ENCODE results near the gene ZNF497.
A peak's percentile ranks its signal among the peaks of the same experiment; 100 is the strongest.
"Not testable (repeated sequence)": the region's sequence is repeated elsewhere in the genome, so short reads cannot be mapped to it uniquely, and the experiment has no call there.

The ZNF497 gene

DNA sequence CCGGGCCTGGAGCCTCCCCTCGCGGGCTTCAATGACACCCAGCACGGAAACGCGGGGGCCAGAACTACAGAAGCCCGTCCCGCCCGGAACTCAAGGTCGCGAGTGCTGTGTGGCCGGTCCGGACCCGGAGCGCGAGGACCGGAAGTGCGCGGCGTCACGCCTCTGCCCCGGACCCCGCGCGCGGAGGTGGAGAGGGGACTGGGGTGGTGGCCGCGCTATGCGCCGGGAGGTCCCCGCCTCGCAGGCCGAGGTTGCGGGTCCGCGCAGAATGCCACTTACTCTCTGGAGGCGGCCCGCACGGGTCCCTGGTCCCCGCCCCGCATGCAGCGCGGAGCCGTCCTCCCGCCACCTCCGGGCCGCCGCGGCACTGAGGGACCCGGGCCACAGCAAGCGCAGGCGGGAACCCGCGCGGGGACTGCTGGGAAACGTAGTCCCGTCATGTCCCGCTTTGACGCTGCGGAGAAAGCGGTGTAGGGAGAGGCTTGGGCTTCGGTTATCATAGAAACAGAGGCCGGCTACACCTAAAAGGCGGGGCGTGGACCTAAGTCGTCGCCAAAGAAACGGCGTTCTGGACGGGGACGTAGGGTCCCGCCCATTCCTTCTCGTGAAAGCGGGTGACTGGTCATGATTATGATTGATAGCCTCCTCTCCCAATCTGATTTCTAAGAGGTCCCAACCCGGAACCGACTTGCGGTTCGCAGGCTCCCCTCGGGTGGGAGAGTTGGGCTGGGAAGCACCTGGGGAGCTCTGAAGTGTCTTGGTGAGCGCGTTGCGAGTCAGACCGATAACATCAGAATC, 18.3 kb upstream of the ZNF497 start, which contains the start of gene ZNF837:
ZNF837 (minus strand) TSS at position 369 of the 798 bp plus-strand sequence. CDS start 11,698 bp downstream, outside the sequence.
- peak within 1 kb of the TSS; percentile 97 for H3K4me3 ChIP-seq (ENCODE audit: low read depth, low read length)
- peak within 1 kb of the TSS; percentile 55 for H2AFZ ChIP-seq (ENCODE audit: low read length, unreplicated experiment)
- H3K27ac ChIP-seq (ENCODE audit: low read depth, low read length), result peak within 1 kb of the TSS; percentile 77
- peaks cover 3% of the 10 kb centered on the region for H3K79me2 ChIP-seq (ENCODE audit: control insufficient read depth, insufficient read depth, low read length, unreplicated experiment)
- H3K27me3 ChIP-seq (ENCODE audit: insufficient read depth, low read length), result no peaks in the 10 kb centered on the region
- H3K4me1 ChIP-seq (ENCODE audit: control insufficient read depth, insufficient read depth, low read length, unreplicated experiment), result peaks cover 18% of the 10 kb centered on the region
- H3K36me3 ChIP-seq (ENCODE audit: insufficient read depth, low read length), result no peaks in the 10 kb centered on the region

DNA sequence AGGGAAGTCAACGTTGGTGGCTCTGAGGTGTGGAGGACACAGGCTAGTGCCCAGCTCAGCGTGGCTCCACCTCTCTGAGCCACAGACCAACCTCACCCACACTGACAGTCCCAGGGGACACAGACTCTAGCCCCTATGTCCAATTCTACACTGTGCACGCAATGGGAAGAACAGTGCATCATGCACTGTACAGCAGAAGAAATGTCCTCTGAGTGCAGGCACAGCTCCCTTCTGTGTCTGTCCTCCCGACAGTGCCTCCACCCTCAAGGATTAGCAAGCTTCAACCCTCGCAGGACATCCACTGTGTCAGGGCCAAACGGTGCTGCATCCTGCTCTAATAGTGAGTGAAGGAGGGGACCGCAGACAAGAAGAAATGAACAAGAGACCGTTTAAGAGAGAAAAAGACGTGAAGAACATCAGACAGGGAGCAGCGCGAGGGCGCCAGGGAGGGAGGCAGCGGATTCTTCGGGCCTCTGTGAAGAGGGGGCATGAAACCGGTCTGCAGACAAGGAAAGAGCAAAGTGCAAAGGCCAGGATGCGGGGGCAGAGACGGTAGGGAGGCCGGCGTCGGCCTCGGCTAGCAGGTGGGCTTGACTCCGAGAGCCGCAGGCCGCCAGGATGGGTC, 17.6 kb upstream of the ZNF497 start:
- peak overlapping the region; percentile 77 for H3K27ac ChIP-seq (ENCODE audit: low read depth, low read length)
- H3K79me2 ChIP-seq (ENCODE audit: control insufficient read depth, insufficient read depth, low read length, unreplicated experiment), result no peaks in the 10 kb centered on the region
- no peaks in the 10 kb centered on the region for H3K27me3 ChIP-seq (ENCODE audit: insufficient read depth, low read length)
- H2AFZ ChIP-seq (ENCODE audit: low read length, unreplicated experiment), result peak overlapping the region; percentile 55
- H3K4me1 ChIP-seq (ENCODE audit: control insufficient read depth, insufficient read depth, low read length, unreplicated experiment), result peaks cover 11% of the 10 kb centered on the region
- H3K36me3 ChIP-seq (ENCODE audit: insufficient read depth, low read length), result no peaks in the 10 kb centered on the region
- peak overlapping the region; percentile 97 for H3K4me3 ChIP-seq (ENCODE audit: low read depth, low read length)

DNA sequence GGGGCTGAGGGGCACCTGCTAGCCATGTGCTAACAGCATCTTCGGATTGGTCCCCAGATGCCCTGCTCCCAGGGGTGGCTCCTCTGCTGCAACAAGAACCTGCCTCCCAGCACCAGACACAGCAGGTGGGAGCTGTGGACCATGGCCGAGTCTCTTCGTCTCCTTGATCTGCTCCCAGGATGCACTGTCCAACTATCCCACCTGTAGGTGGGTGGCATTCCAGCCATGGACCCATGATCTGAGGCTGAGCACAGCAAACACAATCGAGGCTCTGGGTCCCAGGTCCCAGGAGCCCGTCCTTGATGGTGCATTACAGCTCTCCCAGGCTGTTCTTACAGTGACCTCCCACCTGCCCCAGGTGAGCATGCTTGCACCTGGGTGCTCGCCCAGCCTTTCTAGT, 16.7 kb upstream of the ZNF497 start:
- Histone ChIP-seq H3K36me3 (ENCODE audit: insufficient read depth, low read length) (no peaks in the 10 kb centered on the region), H2AFZ (ENCODE audit: low read length, unreplicated experiment) (no peak overlapping the region), H3K27ac (ENCODE audit: low read depth, low read length) (no peak overlapping the region), H3K4me3 (ENCODE audit: low read depth, low read length) (peak overlapping the region; percentile 97; the same call in 1 of the 2 replicates), H3K79me2 (ENCODE audit: control insufficient read depth, insufficient read depth, low read length, unreplicated experiment) (no peaks in the 10 kb centered on the region), H3K4me1 (ENCODE audit: control insufficient read depth, insufficient read depth, low read length, unreplicated experiment) (peaks cover 8% of the 10 kb centered on the region), H3K27me3 (ENCODE audit: insufficient read depth, low read length) (no peaks in the 10 kb centered on the region)

DNA sequence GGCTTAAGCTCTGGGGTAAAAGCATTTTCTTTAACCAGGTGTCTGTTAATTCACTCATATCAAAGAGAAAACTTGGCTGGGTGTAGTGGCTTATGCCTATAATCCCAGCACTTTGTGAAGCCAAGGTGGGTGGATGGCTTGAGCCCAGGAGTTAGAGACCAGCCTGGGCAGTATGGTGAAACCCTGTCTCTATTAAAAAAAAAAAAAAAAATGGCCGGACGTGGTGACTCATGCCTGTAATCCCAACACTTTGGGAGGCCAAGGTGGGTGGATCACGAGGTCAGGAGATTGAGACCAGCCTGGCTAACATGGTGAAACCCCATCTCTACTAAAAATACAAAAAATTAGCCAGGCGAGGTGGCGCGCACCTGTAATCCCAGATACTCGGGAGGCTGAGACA, 14.2 kb upstream of the ZNF497 start:
- H3K27ac ChIP-seq (ENCODE audit: low read depth, low read length); H3K36me3 ChIP-seq (ENCODE audit: insufficient read depth, low read length); H2AFZ ChIP-seq (ENCODE audit: low read length, unreplicated experiment); H3K79me2 ChIP-seq (ENCODE audit: control insufficient read depth, insufficient read depth, low read length, unreplicated experiment); H3K27me3 ChIP-seq (ENCODE audit: insufficient read depth, low read length); H3K4me3 ChIP-seq (ENCODE audit: low read depth, low read length); H3K4me1 ChIP-seq (ENCODE audit: control insufficient read depth, insufficient read depth, low read length, unreplicated experiment): not testable (repeated sequence)

DNA sequence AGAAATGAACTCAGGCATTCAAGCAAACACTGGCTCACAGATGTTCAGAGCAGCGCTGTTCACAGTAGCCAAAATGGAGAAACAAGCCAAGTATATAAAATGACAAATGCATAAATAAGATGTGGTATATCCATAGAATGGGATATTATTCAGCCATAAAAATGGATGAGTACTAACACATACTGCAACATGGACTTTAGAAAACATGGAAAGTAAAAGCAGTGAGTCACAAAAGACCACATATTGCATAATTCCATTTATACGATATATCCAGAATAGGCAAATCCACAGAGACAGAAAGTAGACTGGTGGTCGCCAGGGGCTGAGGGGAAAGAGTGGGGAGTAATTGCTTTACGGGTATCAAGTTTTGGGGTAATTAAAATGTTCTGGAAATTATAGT, 11.6 kb upstream of the ZNF497 start:
- H3K4me1 ChIP-seq (ENCODE audit: control insufficient read depth, insufficient read depth, low read length, unreplicated experiment), result peaks cover 2% of the 10 kb centered on the region
- no peak overlapping the region for H2AFZ ChIP-seq (ENCODE audit: low read length, unreplicated experiment)
- no peaks in the 10 kb centered on the region for H3K36me3 ChIP-seq (ENCODE audit: insufficient read depth, low read length)
- H3K27ac ChIP-seq (ENCODE audit: low read depth, low read length), result no peak overlapping the region
- no peaks in the 10 kb centered on the region for H3K27me3 ChIP-seq (ENCODE audit: insufficient read depth, low read length)
- no peak overlapping the region for H3K4me3 ChIP-seq (ENCODE audit: low read depth, low read length)
- no peaks in the 10 kb centered on the region for H3K79me2 ChIP-seq (ENCODE audit: control insufficient read depth, insufficient read depth, low read length, unreplicated experiment)

DNA sequence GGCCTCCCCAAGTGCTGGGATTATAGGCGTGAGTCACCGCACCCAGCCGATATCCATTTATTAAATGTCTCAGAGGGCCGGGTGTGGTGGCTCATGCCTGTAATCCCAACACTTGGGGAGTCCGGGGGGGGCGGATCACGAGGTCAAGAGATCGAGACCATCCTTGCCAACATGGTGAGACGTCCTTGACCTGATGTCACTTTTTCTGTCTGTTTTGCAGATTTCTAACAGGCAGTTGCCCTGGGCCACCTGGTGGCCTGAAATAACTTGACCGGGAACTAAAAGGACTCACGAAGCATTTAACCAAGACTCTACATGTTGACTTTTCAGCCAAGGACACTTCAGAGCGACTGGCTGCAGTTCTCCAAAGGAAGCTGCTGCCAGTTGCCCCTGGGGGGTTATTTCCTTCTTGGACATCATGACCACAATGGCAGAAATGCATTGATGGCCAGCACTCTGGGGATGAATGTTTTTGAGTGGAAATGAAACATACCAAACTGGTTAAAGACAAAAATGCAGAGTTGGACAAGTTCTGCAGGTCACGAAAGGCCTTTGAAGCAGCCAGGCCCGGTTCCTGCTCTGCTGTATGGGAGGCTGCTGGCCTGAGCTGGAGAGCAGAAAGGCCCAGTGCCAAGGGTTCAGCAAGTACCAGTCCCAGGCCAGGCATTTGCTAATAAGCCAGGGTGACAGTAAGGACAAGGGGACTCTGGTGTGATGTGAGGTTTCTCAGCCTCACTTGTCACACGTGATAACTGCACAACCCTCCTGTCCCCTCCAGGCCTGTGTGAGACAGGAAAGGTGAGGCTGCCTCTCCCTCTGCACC, 10.0 kb upstream of the ZNF497 start:
- Histone ChIP-seq H3K36me3 (ENCODE audit: insufficient read depth, low read length) (no peaks in the 10 kb centered on the region), H3K27ac (ENCODE audit: low read depth, low read length) (no peak overlapping the region), H3K4me3 (ENCODE audit: low read depth, low read length) (no peak overlapping the region), H3K4me1 (ENCODE audit: control insufficient read depth, insufficient read depth, low read length, unreplicated experiment) (peaks cover 2% of the 10 kb centered on the region), H2AFZ (ENCODE audit: low read length, unreplicated experiment) (no peak overlapping the region), H3K79me2 (ENCODE audit: control insufficient read depth, insufficient read depth, low read length, unreplicated experiment) (no peaks in the 10 kb centered on the region), H3K27me3 (ENCODE audit: insufficient read depth, low read length) (no peaks in the 10 kb centered on the region)

DNA sequence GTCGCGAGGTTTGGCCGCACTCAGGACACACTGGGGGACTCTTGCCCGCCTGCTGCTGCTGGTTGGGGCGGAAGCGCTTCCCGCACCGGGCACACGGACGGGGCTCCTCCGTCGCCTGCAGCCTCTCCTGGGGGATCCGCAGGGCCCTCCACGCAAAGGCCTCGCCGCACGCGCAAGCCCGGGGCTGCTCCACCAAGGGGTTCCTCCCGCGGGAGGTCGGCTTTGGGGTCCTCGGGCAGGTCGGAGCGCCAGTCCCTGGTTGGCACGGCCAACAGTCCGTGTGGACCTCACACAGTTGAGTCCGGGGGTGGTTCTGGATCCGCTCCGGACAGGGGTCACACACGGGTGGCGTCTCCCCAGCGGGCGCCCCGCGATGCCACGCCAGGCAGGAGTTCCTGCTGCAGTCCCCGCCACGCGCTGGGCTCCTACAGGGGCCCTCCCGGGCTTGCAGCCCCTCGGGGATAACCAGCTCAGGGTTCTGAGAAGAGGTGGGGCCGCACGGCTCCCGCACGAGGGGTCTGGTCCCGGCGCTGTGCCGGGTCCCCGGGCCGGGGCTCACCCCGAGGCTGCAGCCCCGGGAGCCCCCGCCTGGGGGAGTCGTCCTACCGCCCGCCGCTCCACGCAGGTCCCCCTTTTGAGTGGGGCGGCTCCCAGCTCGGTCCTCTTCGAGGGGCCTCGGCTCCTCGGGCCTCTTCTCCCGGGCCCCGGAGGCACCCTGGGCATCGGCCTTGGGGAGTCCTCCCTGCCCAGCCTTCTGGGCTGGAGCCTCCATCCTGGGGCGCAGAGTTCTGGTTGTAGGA, 6.2 kb upstream of the ZNF497 start:
- no peaks in the 10 kb centered on the region for H3K36me3 ChIP-seq (ENCODE audit: insufficient read depth, low read length)
- H3K4me1 ChIP-seq (ENCODE audit: control insufficient read depth, insufficient read depth, low read length, unreplicated experiment), result no peaks in the 10 kb centered on the region
- no peak overlapping the region for H3K4me3 ChIP-seq (ENCODE audit: low read depth, low read length)
- no peak overlapping the region for H3K27ac ChIP-seq (ENCODE audit: low read depth, low read length)
- no peaks in the 10 kb centered on the region for H3K27me3 ChIP-seq (ENCODE audit: insufficient read depth, low read length)
- no peaks in the 10 kb centered on the region for H3K79me2 ChIP-seq (ENCODE audit: control insufficient read depth, insufficient read depth, low read length, unreplicated experiment)
- no peak overlapping the region for H2AFZ ChIP-seq (ENCODE audit: low read length, unreplicated experiment)

DNA sequence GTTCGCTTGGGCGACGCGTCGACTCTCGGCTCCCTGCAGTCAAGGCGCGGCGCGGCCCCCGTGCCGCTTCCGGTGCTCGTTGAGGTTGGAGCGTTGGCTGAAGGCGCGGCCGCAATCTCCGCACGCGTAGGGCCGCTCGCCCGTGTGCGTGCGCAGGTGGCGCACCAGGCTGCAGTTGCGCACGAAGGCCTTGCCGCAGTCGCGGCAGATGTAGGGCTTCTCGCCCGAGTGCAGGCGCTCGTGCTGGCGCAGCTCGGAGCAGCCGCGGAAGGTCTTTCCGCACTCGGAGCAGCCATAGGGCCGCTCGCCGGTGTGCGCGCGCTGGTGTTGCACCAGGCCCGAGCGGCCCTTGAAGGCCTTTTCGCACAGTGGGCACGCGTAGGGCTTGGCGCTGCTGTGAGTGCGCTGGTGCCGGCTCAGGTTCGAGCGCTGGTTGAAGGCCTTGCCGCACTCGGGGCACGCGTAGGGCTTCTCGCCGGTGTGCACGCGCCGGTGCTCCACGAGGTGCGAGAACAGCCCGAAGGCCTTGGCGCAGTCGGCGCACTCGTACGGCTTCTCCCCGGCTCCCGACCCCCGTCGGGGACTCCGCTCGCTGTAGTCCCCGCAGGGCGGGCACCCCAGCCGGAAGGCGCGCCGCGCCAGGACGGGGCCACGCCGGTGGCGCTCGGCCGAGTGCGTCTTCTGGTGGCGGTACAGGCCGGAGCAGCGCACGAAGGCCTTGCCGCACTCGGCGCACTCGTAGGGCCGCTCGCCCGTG, 5.3 kb upstream of the ZNF497 start:
- H3K27ac ChIP-seq (ENCODE audit: low read depth, low read length), result no peak overlapping the region
- no peaks in the 10 kb centered on the region for H3K79me2 ChIP-seq (ENCODE audit: control insufficient read depth, insufficient read depth, low read length, unreplicated experiment)
- no peaks in the 10 kb centered on the region for H3K4me1 ChIP-seq (ENCODE audit: control insufficient read depth, insufficient read depth, low read length, unreplicated experiment)
- no peaks in the 10 kb centered on the region for H3K36me3 ChIP-seq (ENCODE audit: insufficient read depth, low read length)
- H3K27me3 ChIP-seq (ENCODE audit: insufficient read depth, low read length), result no peaks in the 10 kb centered on the region
- no peak overlapping the region for H2AFZ ChIP-seq (ENCODE audit: low read length, unreplicated experiment)
- H3K4me3 ChIP-seq (ENCODE audit: low read depth, low read length), result no peak overlapping the region

DNA sequence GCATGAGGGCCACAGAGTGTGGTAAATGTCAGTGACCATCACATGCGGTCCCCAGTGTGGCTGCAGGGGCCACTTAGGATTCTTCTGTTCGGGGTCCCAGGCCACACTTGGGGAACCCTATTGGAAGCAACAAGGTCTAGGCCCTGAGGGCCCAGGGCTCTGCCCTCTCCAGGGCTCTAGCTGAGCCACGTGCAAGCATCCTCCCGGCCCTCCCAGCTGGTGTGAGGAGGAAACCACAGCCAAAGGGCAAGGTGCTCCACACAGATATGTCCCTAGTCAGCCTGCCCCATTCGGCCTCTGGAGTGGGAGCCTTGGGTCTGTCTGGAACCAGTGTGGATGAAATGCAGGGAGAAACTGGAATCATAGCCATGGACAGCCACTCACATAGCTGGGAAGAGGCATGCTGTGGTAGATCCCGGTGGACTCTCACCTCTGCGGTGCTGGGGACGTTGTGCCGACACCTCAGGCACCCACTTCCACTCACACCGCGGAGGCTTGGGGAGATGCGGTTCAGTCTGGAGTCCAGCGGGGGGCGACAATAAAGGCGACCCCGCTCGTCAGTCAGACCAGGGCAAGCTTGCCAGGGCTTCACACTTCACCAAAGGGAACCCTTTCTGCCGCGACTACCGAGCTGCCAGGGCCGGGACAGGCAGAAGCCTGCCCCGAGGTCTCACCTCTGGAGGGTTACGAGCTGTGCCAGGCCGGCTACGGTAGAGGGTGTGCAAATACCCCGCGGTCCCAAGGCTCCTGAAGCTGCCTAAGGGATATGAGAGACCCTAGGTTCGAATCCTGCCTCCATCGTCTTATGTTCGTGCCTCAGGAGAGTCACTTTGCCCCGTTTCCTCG, 4.3 kb upstream of the ZNF497 start:
- no peaks in the 10 kb centered on the region for H3K36me3 ChIP-seq (ENCODE audit: insufficient read depth, low read length)
- no peak overlapping the region for H3K27ac ChIP-seq (ENCODE audit: low read depth, low read length)
- no peak overlapping the region for H3K4me3 ChIP-seq (ENCODE audit: low read depth, low read length)
- H3K4me1 ChIP-seq (ENCODE audit: control insufficient read depth, insufficient read depth, low read length, unreplicated experiment), result no peaks in the 10 kb centered on the region
- no peak overlapping the region for H2AFZ ChIP-seq (ENCODE audit: low read length, unreplicated experiment)
- H3K79me2 ChIP-seq (ENCODE audit: control insufficient read depth, insufficient read depth, low read length, unreplicated experiment), result no peaks in the 10 kb centered on the region
- no peaks in the 10 kb centered on the region for H3K27me3 ChIP-seq (ENCODE audit: insufficient read depth, low read length)
